GM06990 (cell line): ENCODE measurements around the gene ARMC2.
"Not testable (repeated sequence)": the region's sequence is repeated elsewhere in the genome, so short reads cannot be mapped to it uniquely, and the experiment has no call there.

Source experiments
- DNase-seq: peaks from one replicate; pipeline ENCODE4 v3.0.0-alpha.2; 2011; ENCODE audit not compliant: insufficient read length; ENCODE audit errors: extremely low read depth
- H3K27me3 ChIP-seq: replicated peaks from 2 replicates; pipeline ENCODE4 v1.6.0; 2011; ENCODE audit warnings: low read length; ENCODE audit not compliant: control insufficient read depth, insufficient read depth
- H3K36me3 ChIP-seq: 2 replicates; pipeline ENCODE4 v1.5.1; 2011; ENCODE audit warnings: low read length; ENCODE audit not compliant: control insufficient read depth, insufficient read depth
- H3K4me3 ChIP-seq: replicated peaks from 2 replicates; pipeline ENCODE4 v1.5.1; 2011; ENCODE audit warnings: low read depth, mild to moderate bottlenecking, control low read depth, low read length
- TF ChIP-seq, protein P1 (sequence below): IDR thresholded peaks from 2 replicates; pipeline ENCODE4 v1.5.1; 2011; ENCODE audit warnings: low read length, control low read depth, mild to moderate bottlenecking, inconsistent platforms; ENCODE audit not compliant: insufficient read depth, poor library complexity, severe bottlenecking

Gene ARMC2

DNA sequence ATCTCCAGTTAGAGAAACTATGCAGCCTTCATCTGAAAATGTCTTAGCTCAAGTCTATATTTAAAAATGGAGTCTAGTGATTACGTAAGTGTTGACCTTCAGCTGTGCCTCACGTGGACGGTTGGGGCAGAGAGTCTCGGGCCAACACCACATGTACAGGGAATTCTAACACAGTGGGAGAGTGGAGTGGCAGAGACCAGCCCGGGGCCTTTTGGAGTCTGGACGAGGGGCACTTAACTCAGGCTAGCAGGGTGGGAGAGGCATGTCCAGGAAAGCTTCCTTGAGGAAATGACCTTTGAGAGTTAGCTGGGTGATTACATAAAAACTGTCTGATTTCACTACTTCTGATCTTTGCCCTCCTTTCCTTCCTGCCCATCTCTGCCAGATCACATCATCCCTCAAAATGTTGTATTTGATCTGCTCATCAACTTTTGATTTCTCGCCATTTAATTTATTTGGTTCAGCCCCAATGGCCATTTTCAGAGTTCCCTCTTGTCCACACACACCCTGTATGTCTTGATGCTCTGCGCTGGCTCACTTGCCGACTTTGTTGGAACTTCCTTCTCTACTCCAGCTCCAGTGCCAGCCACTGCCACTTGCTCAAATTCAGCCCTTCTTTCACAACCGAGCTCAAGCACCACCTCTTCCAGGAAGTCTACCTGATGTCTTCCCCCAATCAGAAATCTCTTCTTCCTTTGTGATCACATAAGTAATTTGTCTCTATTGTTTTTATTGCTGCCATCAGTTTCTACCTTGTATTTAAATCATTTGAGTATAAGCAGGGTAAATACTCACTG is 2.6 kb downstream of the ARMC2 start:
- no peak for DNase-seq
- Histone ChIP-seq H3K27me3 (no peaks in the 10 kb centered on the region; the same call in 1 of the 2 replicates), H3K36me3 (no peaks in the 10 kb centered on the region), H3K4me3 (no peak overlapping the region)
- TF ChIP-seq, protein P1, sequence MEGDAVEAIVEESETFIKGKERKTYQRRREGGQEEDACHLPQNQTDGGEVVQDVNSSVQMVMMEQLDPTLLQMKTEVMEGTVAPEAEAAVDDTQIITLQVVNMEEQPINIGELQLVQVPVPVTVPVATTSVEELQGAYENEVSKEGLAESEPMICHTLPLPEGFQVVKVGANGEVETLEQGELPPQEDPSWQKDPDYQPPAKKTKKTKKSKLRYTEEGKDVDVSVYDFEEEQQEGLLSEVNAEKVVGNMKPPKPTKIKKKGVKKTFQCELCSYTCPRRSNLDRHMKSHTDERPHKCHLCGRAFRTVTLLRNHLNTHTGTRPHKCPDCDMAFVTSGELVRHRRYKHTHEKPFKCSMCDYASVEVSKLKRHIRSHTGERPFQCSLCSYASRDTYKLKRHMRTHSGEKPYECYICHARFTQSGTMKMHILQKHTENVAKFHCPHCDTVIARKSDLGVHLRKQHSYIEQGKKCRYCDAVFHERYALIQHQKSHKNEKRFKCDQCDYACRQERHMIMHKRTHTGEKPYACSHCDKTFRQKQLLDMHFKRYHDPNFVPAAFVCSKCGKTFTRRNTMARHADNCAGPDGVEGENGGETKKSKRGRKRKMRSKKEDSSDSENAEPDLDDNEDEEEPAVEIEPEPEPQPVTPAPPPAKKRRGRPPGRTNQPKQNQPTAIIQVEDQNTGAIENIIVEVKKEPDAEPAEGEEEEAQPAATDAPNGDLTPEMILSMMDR: no peak

DNA sequence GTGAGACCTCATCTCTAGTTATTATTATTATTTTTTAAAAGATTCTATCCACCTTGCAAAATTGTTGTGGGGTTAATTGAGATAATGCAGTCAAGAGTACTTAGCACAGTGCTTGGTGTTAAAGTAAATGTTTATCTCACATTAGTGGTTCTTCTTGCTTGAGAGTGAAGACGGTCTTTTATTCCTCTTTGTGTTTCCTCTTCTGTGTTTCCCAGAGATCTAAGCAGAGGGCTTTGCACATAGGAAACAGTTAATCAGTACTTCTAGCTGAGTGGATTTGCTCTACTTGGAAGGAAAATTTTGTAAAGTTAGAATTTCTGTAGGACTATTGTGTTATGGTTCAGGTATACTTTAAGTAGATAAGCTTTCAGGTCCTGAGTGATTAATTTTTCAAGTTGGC is 3.5 kb downstream of the ARMC2 start:
- Histone ChIP-seq H3K36me3 (no peaks in the 10 kb centered on the region), H3K27me3 (no peaks in the 10 kb centered on the region; the same call in 1 of the 2 replicates), H3K4me3 (no peak overlapping the region)
- no peak for DNase-seq
- TF ChIP-seq, protein P1: no peak

DNA sequence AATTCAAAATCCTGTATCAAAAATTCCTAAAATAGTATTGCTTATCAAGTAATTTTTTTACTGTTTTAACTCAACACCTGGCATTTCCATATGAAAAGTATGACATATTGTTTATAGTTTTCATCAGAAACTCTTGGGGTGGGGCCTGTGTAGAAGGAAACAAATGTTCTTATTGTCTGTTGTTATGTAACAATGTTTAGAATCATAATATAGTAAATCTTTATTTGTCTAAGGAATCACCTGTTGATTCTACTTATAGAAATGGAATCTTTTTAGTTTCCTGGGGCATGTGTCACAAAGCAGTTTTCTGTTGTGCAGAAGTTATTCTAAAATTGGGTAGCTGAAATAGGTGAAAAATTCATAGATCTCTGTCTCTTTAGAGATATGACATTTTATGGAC is 4.9 kb downstream of the ARMC2 start:
- Histone ChIP-seq H3K27me3 (no peaks in the 10 kb centered on the region; the same call in 1 of the 2 replicates), H3K4me3 (no peak overlapping the region)
- DNase-seq: no peak

DNA sequence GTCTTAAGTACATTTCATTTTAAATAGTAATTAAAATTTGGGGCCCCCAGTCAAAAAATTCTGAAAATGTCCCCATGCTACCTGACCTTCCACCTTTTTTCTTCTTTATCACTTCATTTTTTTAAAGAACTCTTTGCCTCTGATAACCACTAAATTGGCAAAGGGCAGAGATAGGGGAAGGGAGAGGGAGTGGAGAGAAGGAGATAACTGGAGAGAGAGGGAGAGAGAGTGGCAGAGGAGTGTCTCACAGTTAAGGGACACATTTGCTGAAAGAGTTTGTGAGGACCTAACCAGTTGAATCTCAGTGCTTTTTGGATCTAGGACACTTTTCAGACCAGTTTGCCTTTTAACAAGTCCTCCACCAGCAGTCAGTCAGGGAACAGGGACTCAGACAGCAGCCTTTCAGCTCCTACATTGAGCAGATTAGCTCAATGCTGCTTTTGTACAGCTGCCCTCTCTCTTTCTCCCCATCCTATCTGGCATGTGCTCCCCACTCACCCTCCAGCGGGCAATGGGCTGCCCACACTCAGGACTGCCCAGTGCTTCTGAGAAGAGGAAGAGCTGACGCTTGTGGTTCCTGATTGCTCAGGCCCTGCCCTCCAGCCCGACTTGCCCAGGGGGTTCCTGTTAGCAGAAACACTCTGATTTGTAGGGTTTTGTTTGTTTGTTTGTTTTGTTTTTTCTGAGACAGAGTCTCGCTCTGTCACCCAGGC is 14.4 kb downstream of the ARMC2 start:
- peaks cover 1% of the 10 kb centered on the region for H3K27me3 ChIP-seq
- TF ChIP-seq, protein P1: no peak
- H3K4me3 ChIP-seq: no peak overlapping the region
- no peak for DNase-seq
- H3K36me3 ChIP-seq: no peaks in the 10 kb centered on the region

More for the DNA sequence above, 4.9 kb downstream of the ARMC2 start:
- H3K36me3 ChIP-seq: no peaks in the 10 kb centered on the region
- TF ChIP-seq, protein P1: no peak

DNA sequence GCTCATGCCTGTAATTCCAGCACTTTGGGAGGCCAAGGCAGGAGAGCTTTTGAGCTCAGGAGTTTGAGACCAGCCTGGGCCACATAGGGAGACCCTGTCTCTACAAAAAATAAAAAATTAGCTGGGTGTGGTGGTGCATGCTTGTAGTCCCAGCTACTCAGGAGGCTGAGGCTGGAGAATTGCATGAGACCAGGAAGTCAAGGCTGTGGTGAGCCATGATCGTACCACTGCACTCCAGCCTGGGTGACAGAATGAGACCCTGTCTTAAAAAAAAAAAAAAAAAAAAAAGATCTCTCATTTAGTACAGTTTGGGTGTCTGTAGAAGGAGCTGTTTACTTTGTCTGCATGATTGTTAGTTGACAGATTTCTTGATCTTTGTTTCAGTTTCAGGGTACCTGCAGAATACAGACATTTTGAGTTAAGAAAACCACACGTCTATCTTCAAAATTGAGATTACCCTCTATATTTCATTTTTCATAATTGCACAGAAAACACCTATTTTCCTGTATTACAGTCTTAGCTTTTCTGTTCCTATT is 17.6 kb downstream of the ARMC2 start:
- H3K27me3 ChIP-seq, DNase-seq, H3K36me3 ChIP-seq, H3K4me3 ChIP-seq: not testable (repeated sequence)

DNA sequence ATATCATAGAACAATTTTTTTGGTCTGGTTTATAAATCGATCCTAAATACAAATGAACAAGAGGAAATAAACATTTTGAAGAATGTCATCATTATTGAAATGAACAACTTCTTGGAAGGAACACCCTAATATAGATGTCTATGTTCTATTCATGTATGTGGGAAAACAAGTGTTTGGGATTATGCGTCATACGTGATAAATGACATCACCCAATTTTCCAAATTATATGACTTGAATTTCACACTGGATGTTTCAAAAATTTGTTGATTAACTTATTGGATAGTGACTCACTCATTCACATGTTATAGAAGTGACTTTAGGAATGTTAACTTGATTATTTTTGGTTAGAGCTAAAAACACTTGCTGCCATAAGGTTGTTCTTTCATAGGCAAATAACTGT is 18.6 kb downstream of the ARMC2 start:
- Histone ChIP-seq H3K4me3 (no peak overlapping the region), H3K36me3 (no peaks in the 10 kb centered on the region), H3K27me3 (peaks cover 1% of the 10 kb centered on the region)
- DNase-seq: no peak
- TF ChIP-seq, protein P1: no peak
